Activated CD8-positive, alpha-beta memory T cell treated with anti-CD3 and anti-CD28 coated beads for 36 hours (primary cell): Measurements from ENCODE around the gene PUS10. TPM values are rescaled to one million over a fixed set of nuclear protein-coding genes. Genes with fewer than 3 reads are reported as not detected.
"Not testable (repeated sequence)": the region's sequence is repeated elsewhere in the genome, so short reads cannot be mapped to it uniquely, and the experiment has no call there.

ENCODE experiments used
- CTCF ChIA-PET: fragments of 350-600 bp; sonication (Branson Sonifier 250); formaldehyde crosslinking; loops from one replicate; lab custom pipeline; 2021; ENCODE audit warnings: antibody characterized with exemption; lab: Charles Lee
- POLR2A ChIA-PET: fragments of 350-600 bp; sonication (Branson Sonifier 250); formaldehyde crosslinking; loops from one replicate; lab custom pipeline; 2021; ENCODE audit warnings: antibody characterized with exemption; lab: Charles Lee
- total RNA-seq, 2 experiments: library from RNA; stranded (reverse); gene quantifications; one replicate each; pipeline ENCODE4 v1.2.3, GENCODE V29; 2021

PUS10 gene, protein sequence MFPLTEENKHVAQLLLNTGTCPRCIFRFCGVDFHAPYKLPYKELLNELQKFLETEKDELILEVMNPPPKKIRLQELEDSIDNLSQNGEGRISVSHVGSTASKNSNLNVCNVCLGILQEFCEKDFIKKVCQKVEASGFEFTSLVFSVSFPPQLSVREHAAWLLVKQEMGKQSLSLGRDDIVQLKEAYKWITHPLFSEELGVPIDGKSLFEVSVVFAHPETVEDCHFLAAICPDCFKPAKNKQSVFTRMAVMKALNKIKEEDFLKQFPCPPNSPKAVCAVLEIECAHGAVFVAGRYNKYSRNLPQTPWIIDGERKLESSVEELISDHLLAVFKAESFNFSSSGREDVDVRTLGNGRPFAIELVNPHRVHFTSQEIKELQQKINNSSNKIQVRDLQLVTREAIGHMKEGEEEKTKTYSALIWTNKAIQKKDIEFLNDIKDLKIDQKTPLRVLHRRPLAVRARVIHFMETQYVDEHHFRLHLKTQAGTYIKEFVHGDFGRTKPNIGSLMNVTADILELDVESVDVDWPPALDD
- 1 to 10 TPM; 8.7 to 8.8 TPM for total RNA-seq

DNA sequence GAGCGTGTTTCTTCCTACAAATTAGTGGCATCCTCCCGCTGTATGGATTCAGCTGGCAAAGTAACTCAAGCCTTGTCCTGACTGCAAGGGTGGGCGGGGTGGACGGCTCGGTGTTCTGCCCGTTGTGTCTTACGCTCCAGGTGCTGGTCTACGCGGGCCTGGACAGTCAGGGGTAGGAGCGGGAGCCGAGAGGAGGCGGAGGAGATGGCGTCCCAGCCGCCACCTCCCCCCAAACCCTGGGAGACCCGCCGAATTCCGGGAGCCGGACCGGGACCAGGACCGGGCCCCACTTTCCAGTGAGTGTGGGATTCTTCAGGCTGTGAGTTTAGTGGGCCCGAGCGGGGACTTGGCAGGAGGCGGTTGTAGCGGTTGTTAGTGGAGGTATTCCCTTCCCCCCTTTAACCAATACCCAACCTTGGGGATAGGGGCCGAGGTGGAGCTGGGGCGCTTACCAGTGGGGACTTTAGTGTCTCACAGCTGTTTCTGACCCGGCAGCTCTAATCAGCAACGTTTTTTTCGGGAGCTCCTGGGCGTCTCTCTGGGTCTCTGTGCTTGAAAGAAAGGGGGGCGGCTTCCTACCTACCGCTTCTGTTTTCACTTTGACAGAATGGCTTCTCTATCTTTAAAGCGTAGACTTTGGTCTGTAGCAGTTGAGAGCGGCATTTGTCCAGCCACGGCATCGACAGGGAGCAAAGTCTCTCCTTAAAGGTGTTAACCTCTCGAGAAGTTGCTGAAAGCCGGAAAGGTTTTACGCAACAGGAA lies at the start of gene PUS10, which contains the start of gene PEX13:
Gene PUS10, minus strand, starts transcription at position 700 of the 762 bp plus-strand sequence. CDS start 6,365 bp downstream, outside the sequence.
Gene PEX13, plus strand, starts transcription at position 165 of the 762 bp plus-strand sequence. Its CDS starts 40 bp downstream, at position 205.
- CTCF ChIA-PET, result interaction anchor here (2.2 kb wide), 1 partner anchor 20 kb away, joined by 6 read pairs; no protein-coding TSS in a partner anchor
- POLR2A ChIA-PET, result no interaction called here

DNA sequence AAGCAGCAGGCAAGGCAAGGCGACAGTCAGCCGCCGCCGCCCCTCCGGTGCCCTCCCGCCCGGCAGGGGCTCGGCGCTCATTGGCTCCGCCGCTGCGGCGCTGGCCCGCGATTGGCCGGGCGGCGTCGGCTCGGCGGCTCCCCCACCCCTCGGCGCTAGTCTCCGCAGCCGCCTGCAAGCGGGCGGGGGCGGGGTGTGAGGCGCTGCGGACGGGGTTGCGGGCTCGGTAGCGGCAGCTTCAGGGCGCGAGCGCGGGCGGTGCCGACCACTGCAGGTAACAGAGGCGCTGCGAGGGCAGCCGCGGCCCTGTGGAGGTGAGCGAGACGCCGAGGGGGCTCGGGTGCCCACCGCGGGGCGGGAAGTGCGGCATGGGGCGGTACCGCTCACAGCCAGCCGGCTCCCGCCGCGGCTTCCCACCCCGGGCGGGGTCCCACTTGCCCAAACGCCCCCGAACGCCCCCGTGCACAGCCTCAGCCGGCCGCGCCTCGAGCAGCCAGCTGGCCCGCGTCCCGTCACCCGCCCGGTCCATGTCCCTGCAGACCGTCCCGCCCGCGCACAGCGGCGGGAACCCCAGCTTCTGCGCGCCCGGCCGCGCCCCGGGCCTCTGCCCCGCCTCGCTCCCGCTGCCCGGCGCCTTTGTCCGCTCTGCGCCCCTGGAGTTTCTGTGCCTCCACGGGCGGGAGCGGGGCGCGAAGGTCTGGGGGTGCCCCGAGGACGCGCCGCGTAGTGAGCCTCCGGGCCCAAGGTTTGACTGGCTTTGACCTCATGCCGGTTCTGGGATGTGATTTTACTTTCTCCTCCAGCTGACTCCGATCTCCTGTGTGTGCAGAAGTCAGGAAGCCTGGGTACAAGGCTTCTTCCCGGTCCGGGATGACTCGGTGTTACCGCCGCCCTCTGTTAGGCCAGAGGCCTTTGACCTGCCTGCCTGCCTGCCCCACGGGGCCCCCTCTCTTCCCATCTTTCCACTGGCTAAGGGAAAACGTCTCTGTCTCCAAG lies 48.0 kb upstream of the PUS10 start, which contains the start of gene SANBR:
Gene SANBR, plus strand, starts transcription at position 158 of the 996 bp plus-strand sequence. CDS start 4,480 bp downstream, outside the sequence.
- POLR2A ChIA-PET, result interaction anchor here (0.6 kb wide), 2 partner anchors 110 to 302 kb away, joined by 3 to 4 read pairs; no protein-coding TSS in a partner anchor
- CTCF ChIA-PET, result interaction anchor here (0.6 kb wide), 1 partner anchor 358 kb away, joined by 4 read pairs; no protein-coding TSS in a partner anchor

DNA sequence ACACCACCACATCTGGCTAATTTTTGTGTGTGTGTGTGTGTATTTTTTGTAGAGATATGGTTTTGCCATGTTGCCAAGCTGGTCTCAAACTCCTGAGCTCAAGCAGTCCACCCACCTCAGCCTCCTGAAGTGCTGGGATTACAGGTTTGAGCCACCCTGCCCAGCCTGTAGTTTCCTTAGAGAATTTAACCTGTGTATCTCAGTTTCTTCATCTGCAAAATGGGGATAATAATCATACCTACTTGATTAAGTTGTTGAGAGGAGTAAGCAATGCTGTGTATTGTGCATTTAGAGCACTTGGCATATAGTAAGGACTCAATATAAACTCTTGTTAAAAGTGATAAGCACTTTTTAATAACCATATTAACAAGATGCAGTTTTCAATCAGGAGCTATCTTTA lies 41.3 kb upstream of the PUS10 start:
- ChIA-PET CTCF (no interaction called here), POLR2A (no interaction called here)

DNA sequence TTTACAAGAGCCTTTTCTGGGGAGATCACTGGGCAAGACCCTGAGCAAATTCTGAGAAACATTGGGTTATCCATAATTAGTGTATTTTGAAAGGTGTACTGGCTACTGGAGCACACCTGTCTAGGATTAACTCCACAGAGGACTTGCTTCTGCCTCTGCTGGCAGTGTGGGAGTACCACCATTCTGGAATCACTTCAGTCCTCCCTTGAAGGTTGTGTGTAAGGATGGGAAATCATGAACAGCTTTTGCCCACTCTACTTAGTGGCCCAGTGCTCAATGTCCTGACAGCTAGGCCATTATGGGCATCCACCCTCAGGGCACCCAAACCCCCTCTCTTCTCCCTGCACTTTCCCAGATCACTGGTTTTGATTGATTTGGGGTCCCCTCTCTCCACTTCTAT lies 39.5 kb upstream of the PUS10 start:
- ChIA-PET POLR2A (no interaction called here), CTCF (no interaction called here)

DNA sequence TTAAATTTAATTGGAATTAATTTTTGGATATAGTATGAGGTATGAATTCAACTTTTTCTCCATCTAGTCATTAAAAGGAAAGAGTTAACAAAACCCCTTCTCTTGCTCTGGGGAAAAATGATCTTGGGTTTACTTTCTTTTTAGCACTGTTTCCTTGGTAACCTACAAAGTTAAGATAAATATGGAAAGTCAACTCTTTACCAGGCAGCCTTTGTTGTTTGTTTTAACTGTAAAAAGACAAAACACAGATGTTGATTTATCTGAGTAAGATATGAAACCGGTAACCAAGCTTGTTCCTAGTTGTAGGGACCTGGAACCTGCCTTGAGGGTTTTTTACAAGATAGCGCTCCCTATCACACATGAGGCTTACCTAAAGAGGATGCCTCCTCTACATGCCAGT lies 37.5 kb upstream of the PUS10 start:
- POLR2A ChIA-PET, result no interaction called here

DNA sequence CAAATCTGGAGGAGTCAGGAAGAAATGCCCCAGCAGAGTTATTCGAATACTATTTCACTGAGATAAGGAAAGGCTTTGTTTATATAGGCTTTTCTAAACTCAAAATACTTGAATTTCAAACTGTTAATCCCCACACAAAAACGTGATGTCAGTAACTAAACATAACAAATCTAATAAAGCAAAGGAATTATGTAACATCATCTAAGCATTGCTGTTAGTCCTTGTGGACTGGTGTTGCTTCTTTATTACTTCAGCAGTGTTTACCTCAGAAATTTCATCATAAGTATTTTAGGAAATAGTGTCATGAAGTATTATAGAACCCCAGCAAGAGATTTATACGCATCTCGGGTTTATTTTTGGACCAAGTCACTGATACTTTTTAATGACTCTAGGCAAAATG lies 27.9 kb upstream of the PUS10 start:
- ChIA-PET POLR2A (no interaction called here), CTCF (no interaction called here)

More for the DNA sequence above, 37.5 kb upstream of the PUS10 start:
- CTCF ChIA-PET, result no interaction called here

DNA sequence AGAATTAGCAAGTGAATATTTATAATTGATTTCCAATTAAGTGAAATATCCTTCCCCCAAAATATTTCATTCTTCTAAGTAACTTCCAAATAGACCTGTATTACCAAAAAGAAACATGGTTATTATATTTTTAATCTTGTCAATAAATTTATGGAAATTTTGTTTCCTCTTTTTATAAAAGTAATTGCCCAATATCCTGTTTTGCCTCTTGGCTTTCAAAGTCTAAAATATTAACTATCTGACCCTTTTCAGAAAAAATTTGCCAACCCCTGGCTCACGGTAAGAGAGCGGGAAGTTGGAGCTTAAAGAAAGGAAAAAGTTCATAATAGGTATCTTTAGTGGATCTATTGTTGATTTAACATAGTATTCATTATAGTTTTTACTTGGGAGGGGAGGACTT lies 27.2 kb upstream of the PUS10 start:
- CTCF ChIA-PET, result no interaction called here
- POLR2A ChIA-PET, result interaction anchor here (0.6 kb wide), 1 partner anchor 821 kb away, joined by 3 read pairs; no protein-coding TSS in a partner anchor

DNA sequence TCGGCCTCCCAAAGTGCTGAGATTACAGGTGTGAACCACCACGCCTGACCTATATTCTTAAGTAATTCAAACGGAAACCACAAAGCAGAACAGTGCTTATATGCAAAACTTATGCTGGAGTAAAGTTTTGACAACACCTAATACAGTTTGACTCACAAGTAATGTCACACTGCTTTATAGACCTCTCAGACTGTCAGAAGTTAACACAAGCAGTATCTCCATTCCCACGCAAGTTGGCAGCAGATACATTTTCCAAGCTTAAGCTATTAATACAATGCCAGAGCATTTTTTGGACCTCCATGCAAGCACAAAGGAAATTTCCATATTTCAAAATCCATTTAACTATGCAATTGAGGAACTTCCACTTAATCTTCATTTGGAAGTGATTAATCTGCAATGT lies 26.6 kb upstream of the PUS10 start:
- CTCF ChIA-PET, result no interaction called here

DNA sequence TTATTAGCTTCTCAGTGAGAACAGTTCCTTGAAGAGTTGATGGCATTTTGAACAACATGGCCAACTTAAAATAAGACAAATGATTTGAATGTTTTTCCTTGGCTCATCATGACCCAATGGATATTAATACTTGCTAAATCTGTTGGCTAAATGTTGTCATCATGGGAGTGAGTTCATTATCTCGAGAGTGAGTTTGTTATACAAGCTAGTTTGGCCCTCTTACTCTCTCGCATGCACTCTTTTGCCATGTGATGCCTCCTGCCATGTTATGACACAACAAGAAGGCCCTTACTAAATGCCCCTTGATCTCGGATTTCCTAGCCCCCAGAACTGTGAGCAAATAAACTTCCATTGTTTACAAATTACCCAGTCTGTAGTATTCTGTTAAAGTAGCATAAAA lies 24.8 kb upstream of the PUS10 start:
- CTCF ChIA-PET, result no interaction called here
- POLR2A ChIA-PET, result no interaction called here

More for the DNA sequence above, 26.6 kb upstream of the PUS10 start:
- POLR2A ChIA-PET, result no interaction called here

DNA sequence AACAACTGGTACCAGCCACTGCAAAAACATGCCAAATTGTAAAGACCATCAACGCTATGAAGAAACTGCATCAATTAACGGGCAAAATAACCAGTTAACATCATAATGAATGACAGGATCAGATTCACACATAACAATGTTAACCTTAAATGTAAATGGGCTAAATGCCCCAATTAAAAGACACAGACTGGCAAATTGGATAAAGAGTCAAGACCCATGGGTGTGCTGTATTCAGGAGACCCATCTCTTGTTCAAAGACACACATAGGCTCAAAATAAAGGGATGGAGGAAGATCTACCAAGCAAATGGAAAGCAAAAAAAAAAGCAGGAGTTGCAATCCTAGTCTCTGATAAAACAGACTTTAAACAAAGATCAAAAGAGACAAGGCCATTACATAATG lies 18.6 kb upstream of the PUS10 start:
- POLR2A ChIA-PET, CTCF ChIA-PET: not testable (repeated sequence)

DNA sequence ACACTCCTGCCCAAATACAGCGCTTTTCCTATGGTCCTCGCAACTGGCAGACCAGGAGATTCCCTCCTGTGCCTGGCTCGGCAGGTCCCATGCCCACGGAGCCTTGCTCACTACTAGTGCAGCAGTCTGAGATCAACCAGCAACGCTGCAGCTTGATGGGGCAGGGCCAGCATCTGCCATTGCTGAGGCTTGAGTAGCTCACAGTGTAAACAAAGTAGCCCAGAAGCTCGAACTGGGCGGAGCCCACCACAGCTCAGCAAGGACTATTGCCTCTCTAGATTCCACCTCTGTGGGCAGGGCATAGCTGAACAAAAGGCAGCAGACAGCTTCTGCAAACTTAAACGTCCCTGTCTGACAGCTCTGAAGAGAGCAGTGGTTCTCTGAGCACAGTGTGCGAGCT lies 16.5 kb upstream of the PUS10 start:
- POLR2A ChIA-PET, CTCF ChIA-PET: not testable (repeated sequence)

DNA sequence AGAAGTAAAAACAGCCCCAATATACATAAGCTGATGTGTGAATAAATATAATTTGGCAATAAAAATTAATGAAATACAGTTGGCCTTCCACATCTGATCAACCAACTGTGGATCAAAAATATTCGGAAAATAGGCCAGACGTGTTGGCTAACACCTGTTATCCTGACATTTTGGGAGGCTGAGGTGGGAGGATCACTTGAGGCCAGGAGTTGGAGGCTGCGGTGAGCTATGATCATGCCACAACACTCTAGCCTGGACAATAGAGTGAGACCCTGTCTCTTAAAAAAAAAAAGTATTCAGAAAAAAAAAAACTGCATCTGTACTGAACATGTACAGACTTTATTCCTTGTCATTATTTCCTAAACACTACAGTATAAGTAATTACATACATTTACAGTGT lies 11.5 kb upstream of the PUS10 start:
- POLR2A ChIA-PET, result no interaction called here
- CTCF ChIA-PET, result no interaction called here

DNA sequence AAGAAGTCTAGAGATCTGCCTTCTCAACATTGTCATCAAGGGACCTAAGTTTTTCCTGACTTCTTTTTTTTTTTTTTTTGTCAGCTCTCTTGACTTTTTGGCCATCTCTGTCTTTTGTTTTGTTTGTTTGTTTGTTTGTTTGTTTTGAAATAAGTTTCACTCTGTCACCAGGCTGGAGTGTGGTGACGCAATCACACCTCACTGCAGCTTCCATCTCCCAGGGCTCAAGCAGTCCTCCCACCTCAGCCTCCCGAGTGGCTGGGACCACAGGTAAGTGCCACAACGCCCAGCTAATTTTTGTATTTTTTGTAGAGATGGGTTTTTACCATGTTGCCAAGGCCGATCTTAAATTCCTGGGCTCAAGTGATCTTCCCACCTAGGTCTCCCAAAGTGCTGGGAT lies 5.6 kb upstream of the PUS10 start:
- POLR2A ChIA-PET, result no interaction called here
- CTCF ChIA-PET, result no interaction called here

DNA sequence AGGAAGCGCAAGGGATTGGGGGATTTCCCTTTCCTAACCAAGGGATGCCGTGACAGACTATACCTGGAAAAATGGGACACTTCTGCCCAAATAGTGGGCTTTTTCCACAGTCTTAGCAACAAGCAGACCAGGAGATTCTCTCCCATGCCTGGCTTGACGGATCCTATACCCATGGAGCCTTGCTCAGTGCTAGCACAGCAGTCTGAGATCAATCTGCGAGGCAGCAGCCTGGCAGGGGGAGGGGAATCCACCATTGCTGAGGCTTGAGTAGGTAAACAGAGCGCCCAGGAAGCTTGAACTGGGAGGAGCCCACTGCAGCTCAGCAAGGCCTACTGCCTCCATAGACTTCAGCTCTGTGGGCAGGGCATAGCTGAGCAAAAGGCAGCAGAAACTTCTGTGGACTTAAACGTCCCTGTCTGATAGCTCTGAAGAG lies 3.2 kb upstream of the PUS10 start:
- ChIA-PET CTCF (no interaction called here), POLR2A (interaction anchor here (0.7 kb wide), 1 partner anchor 347 kb away, joined by 3 read pairs; no protein-coding TSS in a partner anchor)

DNA sequence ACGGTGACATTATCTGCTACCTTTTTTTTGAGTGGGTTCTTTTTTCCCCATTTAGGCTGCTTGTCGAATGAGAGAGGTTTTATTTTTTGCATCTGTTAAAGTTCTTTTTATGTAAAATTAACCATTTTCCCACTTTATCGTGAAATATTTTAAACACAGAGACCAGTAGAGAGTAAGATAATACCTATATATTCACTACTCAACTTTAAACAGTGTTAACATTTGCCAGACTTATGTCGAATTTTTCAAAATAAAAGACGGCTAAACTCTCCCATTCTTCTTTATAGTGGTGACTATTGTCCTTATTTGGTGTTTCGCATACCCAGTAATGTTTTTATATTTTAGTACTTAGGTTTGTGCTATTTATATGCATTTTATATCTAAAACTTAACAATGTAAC lies 743 bp upstream of the PUS10 start:
- CTCF ChIA-PET, result no interaction called here
- POLR2A ChIA-PET, result no interaction called here

DNA sequence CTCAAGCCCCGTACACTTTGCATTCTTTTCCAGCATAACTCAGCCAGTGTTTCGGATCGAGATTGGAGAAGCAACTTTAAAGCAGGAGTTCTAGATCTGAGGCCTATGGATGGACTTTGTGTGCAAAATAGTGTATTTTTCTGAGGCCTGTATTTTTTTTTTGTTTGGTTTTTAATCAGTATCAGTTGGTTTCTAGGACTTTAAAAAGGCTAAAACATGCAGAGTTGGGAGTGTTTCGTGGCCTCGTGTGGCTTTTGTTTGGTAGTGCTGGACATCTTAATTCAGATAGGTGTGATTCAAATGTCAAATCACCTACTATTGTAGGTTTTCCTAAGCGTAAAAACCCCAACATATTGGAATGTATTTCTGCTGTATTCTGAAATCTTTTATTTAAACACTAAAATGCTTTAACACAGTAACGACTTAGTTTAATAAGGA lies 282 bp upstream of the PUS10 start:
- ChIA-PET POLR2A (no interaction called here), CTCF (interaction anchor here (2.2 kb wide), 1 partner anchor 20 kb away, joined by 6 read pairs; no protein-coding TSS in a partner anchor)

DNA sequence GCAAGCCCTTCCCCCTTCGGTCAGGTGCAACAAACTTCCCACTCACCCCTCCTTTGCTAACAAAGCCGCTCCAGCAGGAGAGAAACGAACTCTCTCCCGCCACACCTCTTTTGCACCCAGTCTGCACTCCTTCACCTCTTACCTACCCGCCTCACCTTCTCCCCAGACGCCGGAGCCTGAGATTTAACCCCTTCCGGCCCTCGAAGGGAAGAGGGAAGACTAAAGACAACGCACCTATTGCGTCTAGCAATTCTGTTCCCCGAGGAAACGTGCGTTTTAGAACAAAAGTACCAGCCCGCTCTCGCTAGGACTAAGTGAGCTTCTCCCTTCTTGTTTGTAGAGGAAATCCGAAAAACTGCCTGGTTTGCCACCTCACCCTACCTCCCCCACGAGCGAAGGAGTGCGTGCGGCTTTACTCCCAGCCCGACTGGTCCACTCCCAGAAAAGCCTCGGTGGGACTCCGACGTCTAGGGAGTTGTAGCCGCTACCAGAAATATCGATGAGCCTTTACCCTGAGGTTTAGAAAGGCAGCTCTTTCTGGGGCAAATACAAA lies 976 bp downstream of the PUS10 start:
- CTCF ChIA-PET, result interaction anchor here (2.2 kb wide), 1 partner anchor 19 kb away, joined by 6 read pairs; no protein-coding TSS in a partner anchor
- POLR2A ChIA-PET, result no interaction called here

DNA sequence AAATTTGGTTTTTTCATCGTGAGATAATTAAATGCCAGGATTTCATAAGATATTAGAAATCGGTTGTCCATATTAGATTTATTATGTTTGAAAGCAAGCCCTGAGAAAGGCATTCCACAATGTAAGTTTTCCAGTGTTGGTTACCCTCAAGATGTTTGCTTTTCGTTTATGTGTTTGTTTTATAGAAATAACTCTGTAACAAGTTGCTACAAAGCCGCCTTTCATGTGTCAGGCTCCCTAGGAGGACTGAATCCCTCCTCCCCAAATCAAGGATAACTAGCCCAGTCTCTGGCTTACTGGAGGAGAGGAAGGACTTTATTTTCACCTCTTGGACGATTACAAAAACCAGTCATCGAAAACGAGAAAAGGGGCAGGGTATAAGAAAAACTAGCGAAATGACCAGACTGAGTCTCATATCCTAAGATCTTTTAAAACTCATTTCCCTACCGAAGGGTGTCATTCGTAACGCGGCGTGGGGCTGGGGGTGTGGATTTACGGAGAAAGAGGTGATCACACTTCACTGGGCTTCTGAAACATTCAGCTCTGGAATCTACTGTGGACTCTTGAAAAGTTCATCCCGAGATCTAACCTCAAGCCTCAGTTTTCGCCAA lies 1.6 kb downstream of the PUS10 start:
- ChIA-PET CTCF (interaction anchor here (2.2 kb wide), 1 partner anchor 19 kb away, joined by 6 read pairs; no protein-coding TSS in a partner anchor), POLR2A (no interaction called here)
